SK-N-SH (cell line): Measurements from ENCODE around the gene GFOD2. TPM values are rescaled to one million over a fixed set of nuclear protein-coding genes. Genes with fewer than 3 reads are reported as not detected.

Experiments used
- CTCF ChIA-PET: fragments of 300-600, 350-600 bp; formaldehyde crosslinking; extraction: SDS; loops from one replicate; lab custom pipeline; 2021; lab: Yijun Ruan, JAX
- POLR2A ChIA-PET: fragments of 350-600 bp; sonication (Branson Sonifier 250); formaldehyde crosslinking; extraction: SDS; loops from one replicate; lab custom pipeline; 2020; ENCODE audit warnings: antibody characterized with exemption, inconsistent platforms; lab: Yijun Ruan, JAX
- DNase-seq: peaks from one replicate; pipeline ENCODE4 v3.0.0; 2012
- H2AFZ ChIP-seq: fragments of 200-600 bp; sonication (generic); 2 replicates; pipeline ENCODE4 v1.8.1; 2016; ENCODE audit warnings: antibody characterized with exemption, mild to moderate bottlenecking, low read depth
- H3F3A ChIP-seq: fragments of 200-600 bp; sonication (generic); replicated peaks from 2 replicates; pipeline ENCODE3; 2016; ENCODE audit warnings: antibody characterized with exemption, mild to moderate bottlenecking; ENCODE audit not compliant: insufficient read depth
- H3K27ac ChIP-seq, 2 experiments: fragments of 200-500 bp in 1 of 2; fragments of 200-600 bp in 1 of 2; sonication (Bioruptor generic) in 1 of 2; sonication (generic), shearing (Covaris generic) in 1 of 2; 2 replicates each; pipeline versions ENCODE4 v1.5.1 to v1.6.1; 2014 to 2016; ENCODE audit warnings: low read depth in 2 of 2, inconsistent platforms in 1 of 2, low read length in 1 of 2, mild to moderate bottlenecking in 1 of 2, mixed read lengths in 1 of 2
- H3K27me3 ChIP-seq: fragments of 200-600 bp; sonication (generic), shearing (Covaris generic); 2 replicates; pipeline ENCODE4 v1.6.1; 2016; ENCODE audit warnings: mixed run types; ENCODE audit not compliant: insufficient read depth
- H3K36me3 ChIP-seq, 2 experiments: fragments of 200-500 bp in 1 of 2; fragments of 200-600 bp in 1 of 2; sonication (Bioruptor generic) in 1 of 2; sonication (generic) in 1 of 2; replicated peaks in 1 of 2; 2 replicates each; pipeline versions ENCODE3 to v1.5.1; 2014 to 2016; ENCODE audit warnings: low read length in 1 of 2, mild to moderate bottlenecking in 1 of 2; ENCODE audit not compliant: insufficient read depth in 2 of 2, control insufficient read depth in 1 of 2
- H3K4me1 ChIP-seq, 2 experiments: fragments of 200-500 bp in 1 of 2; fragments of 200-600 bp in 1 of 2; sonication (Bioruptor generic) in 1 of 2; sonication (generic), shearing (Covaris generic) in 1 of 2; 2 replicates each; pipeline versions ENCODE4 v1.5.1 to v1.6.1; 2014 to 2016; ENCODE audit warnings: low read depth in 1 of 2, low read length in 1 of 2, mixed run types in 1 of 2; ENCODE audit not compliant: insufficient read depth in 2 of 2, control insufficient read depth in 1 of 2
- H3K4me2 ChIP-seq: fragments of 200-600 bp; sonication (generic), shearing (Covaris generic); 2 replicates; pipeline ENCODE4 v1.6.1; 2017; ENCODE audit warnings: mixed run types
- H3K4me3 ChIP-seq, 2 experiments: fragments of 200-500 bp in 1 of 2; fragments of 200-600 bp in 1 of 2; sonication (Bioruptor generic) in 1 of 2; sonication (generic), shearing (Covaris generic) in 1 of 2; 2 replicates each; pipeline versions ENCODE4 v1.5.1 to v1.8.1; 2014 to 2016; ENCODE audit warnings: low read depth in 2 of 2, inconsistent platforms in 1 of 2, low read length in 1 of 2, mild to moderate bottlenecking in 1 of 2, mixed read lengths in 1 of 2, moderate library complexity in 1 of 2
- H3K79me2 ChIP-seq: fragments of 200-600 bp; sonication (generic); 2 replicates; pipeline ENCODE4 v1.8.1; 2017; ENCODE audit warnings: mild to moderate bottlenecking; ENCODE audit not compliant: insufficient read depth
- H3K9ac ChIP-seq: fragments of 200-600 bp; sonication (generic); 2 replicates; pipeline ENCODE4 v1.6.1; 2017; ENCODE audit warnings: mixed run types
- H3K9me2 ChIP-seq: fragments of 200-600 bp; sonication (generic); 2 replicates; pipeline ENCODE4 v1.6.1; 2017; ENCODE audit warnings: mixed run types
- H3K9me3 ChIP-seq: fragments of 200-600 bp; sonication (generic); 2 replicates; pipeline ENCODE4 v1.6.1; 2017; ENCODE audit warnings: mixed run types, mild to moderate bottlenecking, moderate library complexity
- H4K20me1 ChIP-seq: fragments of 200-600 bp; sonication (generic); 2 replicates; pipeline ENCODE4 v1.6.1; 2017; ENCODE audit warnings: mild to moderate bottlenecking, mixed run types; ENCODE audit not compliant: insufficient read depth
- CTCF ChIP-seq: fragments of 200-600 bp; sonication (generic); IDR thresholded peaks from 2 replicates; pipeline ENCODE4 v1.6.1; 2017; ENCODE audit warnings: antibody characterized with exemption, mild to moderate bottlenecking, moderate library complexity
- EZH2phosphoT487 ChIP-seq: fragments of 200-600 bp; sonication (generic); IDR thresholded peaks from 2 replicates; pipeline ENCODE4 v1.6.1; 2017; ENCODE audit warnings: low read depth, mixed run types, mild to moderate bottlenecking, antibody characterized with exemption, moderate library complexity, borderline replicate concordance
- GABPA ChIP-seq: IDR thresholded peaks from 2 replicates; pipeline ENCODE4 v1.4.0; 2012; ENCODE audit warnings: low read depth, mild to moderate bottlenecking
- MEF2A ChIP-seq: IDR thresholded peaks from 2 replicates; pipeline ENCODE4 v1.4.0; 2012; ENCODE audit warnings: low read depth, borderline replicate concordance
- NRF1 ChIP-seq: IDR thresholded peaks from 2 replicates; pipeline ENCODE4 v1.6.1; 2012; ENCODE audit warnings: low read depth, mild to moderate bottlenecking, low read length
- PBX3 ChIP-seq: IDR thresholded peaks from 2 replicates; pipeline ENCODE4; 2012
- REST ChIP-seq: IDR thresholded peaks from 2 replicates; pipeline ENCODE4 v1.6.1; 2012; ENCODE audit warnings: mild to moderate bottlenecking, low read depth, low read length, moderate library complexity
- SIN3A ChIP-seq: IDR thresholded peaks from 2 replicates; pipeline ENCODE4 v1.6.1; 2012; ENCODE audit warnings: low read depth, mild to moderate bottlenecking, low read length, moderate library complexity, borderline replicate concordance
- TCF12 ChIP-seq: IDR thresholded peaks from 2 replicates; pipeline ENCODE4 v1.4.0; 2012
- TEAD4 ChIP-seq: IDR thresholded peaks from 2 replicates; pipeline ENCODE4 v1.4.0; 2012; ENCODE audit warnings: mild to moderate bottlenecking, borderline replicate concordance; ENCODE audit not compliant: insufficient read depth
- USF1 ChIP-seq: IDR thresholded peaks from 2 replicates; pipeline ENCODE4 v1.4.0; 2012; ENCODE audit warnings: low read depth, borderline replicate concordance
- WGBS: methylation state at CpG from one replicate; pipeline ENCODE4 v1.1.6; 2017; ENCODE audit warnings: low lambda C conversion rate; 5-methylcytosine and 5-hydroxymethylcytosine counted together
- polyA plus RNA-seq, 3 experiments: library from polyadenylated mRNA; depleted of rRNA; stranded (reverse); fragments of >200 nt; gene quantifications; 2 replicates each; pipeline ENCODE4 v1.2.3, GENCODE V29; 2012

GFOD2 gene
- polyA plus RNA-seq, 1 of the 3 experiments (the other 2 are of a cell fraction) = 19.0 TPM

- peaks cover 15 to 26% of the 10 kb centered on the region in 2 experiments; a peak in 2 of 4 replicates for H3K4me1 ChIP-seq
- no peak overlapping the region for H3K9ac ChIP-seq
- CTCF ChIA-PET = interaction anchor here (1.3 kb wide), 1 partner anchor 155 kb away, joined by 6 read pairs; no protein-coding TSS in a partner anchor
- POLR2A ChIA-PET = interaction anchor here (0.5 kb wide), 1 partner anchor 262 kb away, joined by 3 read pairs; no protein-coding TSS in a partner anchor
- peaks cover 5 to 10% of the 10 kb centered on the region in 2 experiments for H3K36me3 ChIP-seq
- no peaks in the 10 kb centered on the region for H3K27me3 ChIP-seq
- H3K9me3 ChIP-seq = no peaks in the 10 kb centered on the region
- no peaks in the 10 kb centered on the region for H3K9me2 ChIP-seq
- no peak for DNase-seq
- no peaks in the 10 kb centered on the region for H3F3A ChIP-seq
- no peak for TF ChIP-seq PBX3
- TF ChIP-seq SIN3A = no peak
- no peaks in the 10 kb centered on the region for H3K79me2 ChIP-seq
- H3K4me3 ChIP-seq = no peak overlapping the region
- 96% methylated on average over 7 of the region's 7 CpGs for WGBS
- no peaks in the 10 kb centered on the region for H4K20me1 ChIP-seq
- no peak overlapping the region for H2AFZ ChIP-seq
- H3K27ac ChIP-seq = no peak overlapping the region
- no peak overlapping the region for H3K4me2 ChIP-seq
Measured at GRCh38 chr16:67675999-67676398, 43.1 kb downstream of the GFOD2 start.

GRCh38 chr16:67675579-67675935 lies 43.6 kb downstream of the GFOD2 start:
- Histone ChIP-seq H3K9me2 (no peaks in the 10 kb centered on the region), H3K27ac (no peak overlapping the region), H3K36me3 (peaks cover 5 to 10% of the 10 kb centered on the region in 2 experiments), H3F3A (no peaks in the 10 kb centered on the region), H3K27me3 (no peaks in the 10 kb centered on the region), H3K79me2 (no peaks in the 10 kb centered on the region), H3K4me2 (no peak overlapping the region), H3K9me3 (no peaks in the 10 kb centered on the region), H3K9ac (no peak overlapping the region), H4K20me1 (no peaks in the 10 kb centered on the region), H3K4me3 (no peak overlapping the region), H3K4me1 (peaks cover 15 to 26% of the 10 kb centered on the region in 2 experiments; a peak in 2 of 4 replicates), H2AFZ (no peak overlapping the region)
- WGBS = 97% methylated on average over 6 of the region's 17 CpGs
- TF ChIP-seq CTCF = no peak
- no peak for TF ChIP-seq EZH2phosphoT487
- no peak for TF ChIP-seq USF1
- no peak for TF ChIP-seq TCF12
- TF ChIP-seq TEAD4 = no peak
- no peak for TF ChIP-seq SIN3A
- TF ChIP-seq REST = no peak
- TF ChIP-seq MEF2A = no peak
- no peak for TF ChIP-seq NRF1
- no peak for TF ChIP-seq GABPA
- TF ChIP-seq PBX3 = no peak
- no peak for DNase-seq
- ChIA-PET CTCF (interaction anchor here (0.6 kb wide), 1 partner anchor 76 kb away, joined by 3 read pairs; no protein-coding TSS in a partner anchor), POLR2A (interaction anchor here (0.5 kb wide), 1 partner anchor 262 kb away, joined by 3 read pairs; no protein-coding TSS in a partner anchor)
